Measurements from ENCODE around the gene KCNMA1. TPM values are rescaled to one million over a fixed set of nuclear protein-coding genes. Genes with fewer than 3 reads are reported as not detected.

KCNMA1 gene
- total RNA-seq, 1 experiment from 2014 or later = 0.49 TPM

- CTCF ChIA-PET = interaction anchor here (1.2 kb wide), 1 partner anchor 30 kb away, joined by 3 read pairs; no protein-coding TSS in a partner anchor
- POLR2A ChIA-PET = no interaction called here
- H3K79me2 ChIP-seq (ENCODE audit: insufficient read depth, low read length) = no peaks in the 10 kb centered on the region
These were observed 214.9 kb downstream of the KCNMA1 start for GRCh38 chr10:77422491-77423338.

GRCh38 chr10:77421591-77421990 lies 216.0 kb downstream of the KCNMA1 start:
- TF ChIP-seq RAD21 (IDR thresholded peaks at IDR 0.05; ENCODE audit: low read depth) (no peak), EZH2 (IDR thresholded peaks at IDR 0.05) (no peak), SP1 (IDR thresholded peaks at IDR 0.05; ENCODE audit: low read depth) (no peak), POLR2AphosphoS5 (IDR thresholded peaks at IDR 0.05; ENCODE audit: low read depth, low read length) (no peak), JUND (IDR thresholded peaks at IDR 0.05) (no peak), ELF1 (IDR thresholded peaks at IDR 0.05; ENCODE audit: borderline replicate concordance, low read depth) (no peak), POLR2A (IDR thresholded peaks at IDR 0.05; ENCODE audit: borderline replicate concordance, extremely low read depth, insufficient read depth, insufficient read length) (no peak), REST (IDR thresholded peaks at IDR 0.05; ENCODE audit: low read depth) (no peak)
- BruUV-seq (replicated peaks) = no TSS peak
- ATAC-seq (no peak), DNase-seq (ENCODE audit: low read depth, low spot score) (no peak)
- no peaks in the 10 kb centered on the region for H3K79me2 ChIP-seq (ENCODE audit: insufficient read depth, low read length)
- H2AFZ ChIP-seq (ENCODE audit: low read depth, low read length, poor library complexity, severe bottlenecking) = no peak overlapping the region
- H3K9me2 ChIP-seq (ENCODE audit: insufficient read depth) = no peaks in the 10 kb centered on the region
- H3K27me3 ChIP-seq (ENCODE audit: insufficient read depth, low read length) = peaks cover 5% of the 10 kb centered on the region; the same call in 1 of the 2 replicates
- no peak overlapping the region for H3K4me3 ChIP-seq (replicated peaks in 1 of 2; ENCODE audit: low read depth in 1 of 2, low read length in 2 of 2)
- H3K9ac ChIP-seq (ENCODE audit: low read length) = no peak overlapping the region
- no peak overlapping the region for H3K27ac ChIP-seq (ENCODE audit: low read depth, low read length)
- H4K20me1 ChIP-seq (ENCODE audit: insufficient read depth) = no peaks in the 10 kb centered on the region
- ChIA-PET RAD21 (ENCODE audit: low non-redundant PET in 1 of 2, low total read pairs in 2 of 2, uncharacterized antibody in 2 of 2, unreplicated experiment in 2 of 2) (no interaction called here), POLR2A (no interaction called here), CTCF (no interaction called here)
- H3K4me1 ChIP-seq (ENCODE audit: control insufficient read depth in 1 of 2, insufficient read depth in 2 of 2, low read length in 2 of 2) = no peaks in the 10 kb centered on the region
- H3K4me2 ChIP-seq (ENCODE audit: low read length) = no peak overlapping the region
- no peaks in the 10 kb centered on the region for H3K36me3 ChIP-seq (ENCODE audit: control insufficient read depth in 1 of 2, insufficient read depth in 2 of 2, low read length in 2 of 2)
- H3K9me3 ChIP-seq (ENCODE audit: control insufficient read depth in 1 of 2, insufficient read depth in 1 of 2, low read depth in 1 of 2, low read length in 2 of 2) = no peaks in the 10 kb centered on the region
- intact Hi-C loops (cut with micrococcal nuclease) = no loop called here

More at GRCh38 chr10:77422491-77423338, 214.9 kb downstream of the KCNMA1 start:
- no peak for ATAC-seq
- TF ChIP-seq EZH2 (IDR thresholded peaks at IDR 0.05) (no peak), SRF (IDR thresholded peaks at IDR 0.05; ENCODE audit: low read depth) (no peak), EGR1 (IDR thresholded peaks at IDR 0.05; ENCODE audit: low read depth) (no peak), TCF7L2 (IDR thresholded peaks at IDR 0.05; ENCODE audit: borderline replicate concordance, extremely low read depth, insufficient read depth, insufficient read length) (no peak), EZH2phosphoT487 (IDR thresholded peaks at IDR 0.05; ENCODE audit: borderline replicate concordance) (no peak), SIN3A (IDR thresholded peaks at IDR 0.05; ENCODE audit: low read depth) (no peak), POLR2AphosphoS5 (IDR thresholded peaks at IDR 0.05; ENCODE audit: low read depth, low read length) (no peak), ELF1 (IDR thresholded peaks at IDR 0.05; ENCODE audit: borderline replicate concordance, low read depth) (no peak), CBX3 (IDR thresholded peaks at IDR 0.05; ENCODE audit: low read depth) (no peak), RAD21 (IDR thresholded peaks at IDR 0.05; ENCODE audit: low read depth) (no peak)
- Histone ChIP-seq H3K9me2 (ENCODE audit: insufficient read depth) (no peaks in the 10 kb centered on the region), H3K4me3 (replicated peaks in 1 of 2; ENCODE audit: low read depth in 1 of 2, low read length in 2 of 2) (no peak overlapping the region), H3K9me3 (ENCODE audit: control insufficient read depth in 1 of 2, insufficient read depth in 1 of 2, low read depth in 1 of 2, low read length in 2 of 2) (no peaks in the 10 kb centered on the region), H2AFZ (ENCODE audit: low read depth, low read length, poor library complexity, severe bottlenecking) (no peak overlapping the region), H3K36me3 (ENCODE audit: control insufficient read depth in 1 of 2, insufficient read depth in 2 of 2, low read length in 2 of 2) (no peaks in the 10 kb centered on the region), H3K9ac (ENCODE audit: low read length) (no peak overlapping the region), H3K4me2 (ENCODE audit: low read length) (no peak overlapping the region), H3K4me1 (ENCODE audit: control insufficient read depth in 1 of 2, insufficient read depth in 2 of 2, low read length in 2 of 2) (no peaks in the 10 kb centered on the region), H3K27ac (ENCODE audit: low read depth, low read length) (no peak overlapping the region), H4K20me1 (ENCODE audit: insufficient read depth) (no peaks in the 10 kb centered on the region), H3K27me3 (ENCODE audit: insufficient read depth, low read length) (peaks cover 5% of the 10 kb centered on the region; the same call in 1 of the 2 replicates)
- RAD21 ChIA-PET (ENCODE audit: low non-redundant PET in 1 of 2, low total read pairs in 2 of 2, uncharacterized antibody in 2 of 2, unreplicated experiment in 2 of 2) = no interaction called here
- no peak for DNase-seq (ENCODE audit: low read depth, low spot score)
- intact Hi-C loops (cut with micrococcal nuclease) = no loop called here
- BruUV-seq (replicated peaks) = no TSS peak

All from HCT116 (cell line).